HG03521 (cell line): ENCODE results near the gene CRHR1.
"Not testable (repeated sequence)": the region's sequence is repeated elsewhere in the genome, so short reads cannot be mapped to it uniquely, and the experiment has no call there.

Source experiments
- ATAC-seq: cut with Tn5 transposase; IDR thresholded peaks from one replicate; pipeline ENCODE4 v1.9.1; 2021; ENCODE audit warnings: mild to moderate bottlenecking, moderate library complexity; ENCODE audit not compliant: unreplicated experiment

CRHR1 gene

DNA sequence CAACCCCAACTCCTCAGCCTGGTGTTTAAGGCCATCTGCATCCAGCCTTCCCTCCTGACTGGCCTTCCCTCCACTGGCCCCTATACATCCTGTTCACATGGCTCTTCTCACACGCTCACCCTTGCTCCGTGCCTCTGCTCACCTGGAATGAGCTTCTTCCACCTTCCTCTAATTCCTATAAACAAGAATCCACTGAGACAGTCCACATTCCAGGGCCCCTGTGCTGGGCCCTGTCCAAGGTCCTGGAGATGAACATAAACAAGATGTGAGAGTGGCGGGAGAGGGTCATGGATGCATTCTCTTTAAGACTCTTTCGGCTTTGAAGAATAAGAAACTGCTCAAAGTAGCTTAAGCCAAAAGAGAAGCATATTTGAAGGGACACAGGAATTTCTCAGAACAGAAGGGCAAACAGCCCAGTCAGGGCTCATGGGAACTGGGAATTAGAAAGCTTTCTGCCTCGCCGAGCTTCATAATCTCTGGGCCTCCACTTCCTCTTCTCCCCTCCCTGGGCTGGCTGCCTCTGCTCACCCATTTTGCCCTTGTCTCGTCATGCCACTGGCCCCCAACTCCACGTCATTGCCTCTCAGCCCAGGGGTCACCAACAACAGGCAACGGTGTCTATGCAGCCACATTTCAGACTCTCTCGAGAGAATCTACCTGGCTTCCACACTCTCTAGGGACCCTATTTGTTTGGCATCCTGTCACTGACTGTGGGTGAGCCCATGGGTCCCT lies 74.0 kb downstream of the CRHR1 start:
- ATAC-seq, result no peak

GRCh38 chr17:45861165-45861564 lies 77.0 kb downstream of the CRHR1 start:
- ATAC-seq, result no peak

GRCh38 chr17:45862127-45862526 lies 78.0 kb downstream of the CRHR1 start:
- ATAC-seq, result not testable (repeated sequence)

DNA sequence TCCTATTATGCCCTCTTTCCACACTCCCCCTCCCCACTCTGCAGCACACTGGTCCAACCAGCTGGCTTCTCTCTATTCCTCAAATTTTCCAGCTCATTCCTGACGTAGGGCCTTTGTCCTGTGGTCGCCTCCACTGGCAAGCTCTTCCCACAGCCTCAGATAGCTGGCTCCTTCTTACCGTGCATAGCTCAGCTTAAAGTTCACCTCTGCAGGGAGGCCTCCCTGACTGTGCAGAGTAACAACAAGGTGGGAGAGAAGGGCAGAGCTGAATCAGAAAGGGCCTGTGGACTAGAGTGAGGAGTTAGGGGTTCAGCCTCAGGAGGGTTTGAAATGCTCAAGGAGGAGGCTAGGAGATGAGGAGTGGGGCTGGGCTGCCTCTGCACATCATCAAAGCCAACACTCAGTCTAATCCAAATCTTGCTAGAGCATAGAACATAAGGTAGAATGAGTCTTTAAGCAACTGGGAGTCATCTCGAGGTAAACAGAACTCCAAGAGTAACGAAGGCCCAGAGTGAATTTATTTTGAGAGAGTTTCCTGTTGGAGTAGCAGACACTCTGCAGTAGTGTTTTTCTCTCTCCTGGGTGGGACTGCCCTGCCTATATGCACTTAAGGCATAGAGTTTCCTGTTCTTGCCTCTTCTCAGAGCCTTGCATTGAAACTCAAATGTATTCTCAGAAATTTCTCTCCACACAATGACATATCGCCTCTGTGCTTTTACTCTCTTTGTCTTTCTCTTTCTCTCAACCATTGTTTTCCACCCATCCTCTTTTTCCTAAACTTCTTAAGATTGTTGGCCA lies 79.9 kb downstream of the CRHR1 start:
- ATAC-seq, result no peak

DNA sequence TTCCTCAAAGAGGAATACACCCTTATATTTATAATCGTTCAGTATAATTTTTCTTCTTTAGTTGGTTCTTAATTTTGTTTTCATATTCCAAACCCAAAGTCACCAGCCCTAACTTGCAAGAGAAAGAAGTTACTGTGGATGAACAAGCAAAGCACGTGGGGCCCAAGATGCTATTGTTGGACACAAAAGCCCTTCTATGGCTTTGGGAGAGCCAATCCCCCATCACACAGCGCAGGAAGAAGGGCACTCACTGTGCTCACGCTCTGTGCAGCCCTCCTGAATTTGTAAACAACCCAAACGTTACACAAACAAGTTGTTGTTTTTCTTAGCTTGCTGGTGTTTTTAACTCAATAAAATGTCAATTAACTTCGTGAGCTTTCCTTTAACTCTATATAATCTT lies 83.1 kb downstream of the CRHR1 start:
- no peak for ATAC-seq

- no peak for ATAC-seq
Measured at GRCh38 chr17:45867702-45868101, 83.6 kb downstream of the CRHR1 start.

- no peak for ATAC-seq
Measured at GRCh38 chr17:45868276-45868675, 84.2 kb downstream of the CRHR1 start.

GRCh38 chr17:45869676-45870341 lies 85.7 kb downstream of the CRHR1 start:
- no peak for ATAC-seq

DNA sequence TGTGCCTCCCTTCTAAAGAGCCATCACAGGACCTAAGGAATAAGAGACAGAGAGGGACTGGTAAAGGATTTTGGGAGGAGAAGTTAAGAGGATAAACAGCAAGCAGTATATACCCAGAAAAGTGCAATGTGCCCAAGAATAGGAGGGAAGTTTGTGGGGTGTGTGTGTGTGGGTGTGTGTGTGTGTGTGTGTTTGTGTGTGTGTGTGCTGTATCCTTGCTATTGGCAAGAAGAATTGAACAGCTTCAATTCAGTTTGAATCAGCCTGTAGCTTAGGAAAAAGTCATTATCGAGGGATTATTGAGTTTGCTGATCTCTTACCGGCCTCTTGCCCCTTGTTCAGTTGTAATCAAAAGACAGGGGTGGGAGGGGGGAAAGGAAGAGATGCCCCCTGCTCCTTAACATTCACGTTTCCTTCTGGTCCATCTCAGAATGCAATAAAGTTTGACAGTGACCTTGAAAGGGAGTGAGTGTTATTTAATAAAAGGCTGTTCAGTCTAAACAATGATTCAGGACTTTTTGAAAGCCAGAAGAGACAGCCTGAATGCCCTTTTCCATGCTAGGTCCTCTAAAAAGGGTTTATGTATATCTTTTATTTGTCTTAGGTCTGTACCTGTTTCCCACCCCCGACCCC lies 86.3 kb downstream of the CRHR1 start:
- no peak for ATAC-seq

- no peak for ATAC-seq
Measured at GRCh38 chr17:45871718-45872117, 87.6 kb downstream of the CRHR1 start.

DNA sequence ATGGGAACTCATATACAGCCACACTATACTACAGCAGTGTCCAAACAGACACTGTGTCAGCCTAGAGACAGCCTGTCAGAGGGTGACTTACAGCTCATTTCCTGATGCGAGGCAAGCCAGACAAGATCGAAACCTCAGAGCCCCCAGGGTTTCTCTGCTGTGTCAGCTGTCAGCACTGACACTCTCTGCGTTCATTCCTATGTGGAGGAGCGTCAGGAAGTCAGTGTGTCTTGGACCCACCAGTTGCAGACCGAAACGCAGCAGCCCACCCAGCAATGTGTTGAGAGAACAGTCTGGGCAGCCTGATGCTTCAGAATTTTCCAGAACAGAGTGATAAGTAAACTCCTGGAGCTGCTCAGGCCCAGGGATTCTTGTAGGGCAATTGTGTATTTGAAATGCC lies 89.6 kb downstream of the CRHR1 start:
- no peak for ATAC-seq

- no peak for ATAC-seq
Measured at GRCh38 chr17:45874151-45874550, 90.0 kb downstream of the CRHR1 start.

DNA sequence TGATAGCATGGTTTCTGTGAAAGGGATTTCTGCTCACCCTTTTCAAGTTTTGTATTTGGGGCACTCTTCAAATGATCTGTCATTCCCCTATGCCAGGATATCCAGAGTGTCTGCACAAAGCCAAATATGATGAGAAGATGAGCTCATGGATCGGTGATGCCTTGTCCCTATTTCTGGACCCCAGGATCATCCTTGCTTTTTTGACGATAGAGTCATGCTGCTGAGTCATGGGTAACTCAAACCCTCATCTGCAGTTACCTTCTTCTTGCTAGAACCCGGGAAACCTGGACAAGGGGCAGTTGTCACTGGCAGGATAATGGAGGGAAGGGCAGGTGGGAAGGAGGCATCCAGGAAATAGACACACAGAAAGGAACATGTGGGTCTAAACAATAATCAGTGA lies 92.4 kb downstream of the CRHR1 start:
- ATAC-seq, result no peak

DNA sequence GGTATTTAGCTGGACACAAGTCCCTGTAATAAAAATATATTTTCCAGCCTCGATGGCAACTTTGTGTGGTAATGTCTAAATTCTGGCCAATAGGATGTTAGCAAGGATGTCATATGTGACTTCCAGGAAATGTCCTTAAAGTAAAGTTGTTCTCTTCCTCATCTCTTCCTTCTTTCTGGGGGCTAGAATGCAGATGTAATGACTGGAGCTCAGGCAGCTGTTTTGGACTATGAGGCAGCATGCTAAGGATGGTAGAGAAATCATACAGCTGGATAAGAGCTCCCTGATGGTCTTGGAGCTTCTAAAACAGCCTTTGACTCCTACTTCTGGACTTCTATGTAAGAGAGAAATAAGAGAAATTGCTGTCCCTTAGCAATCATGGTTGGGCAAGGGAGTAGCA lies 93.3 kb downstream of the CRHR1 start:
- ATAC-seq, result no peak

- no peak for ATAC-seq
Measured at GRCh38 chr17:45883063-45883462, 98.9 kb downstream of the CRHR1 start.
